Caco-2 (cell line): ENCODE data around the gene COX14. TPM values are rescaled to one million over a fixed set of nuclear protein-coding genes. Genes with fewer than 3 reads are reported as not detected.

Experiments used
- BruUV-seq: library from RNA; stranded (reverse); fragments of 400-500 nt; replicated peaks from 2 replicates; lab custom pipeline; 2021; lab: Mats Ljungman, UMichigan
- CTCF ChIA-PET: fragments of 300-600 bp; sonication (Branson Sonifier 250); formaldehyde crosslinking; loops from one replicate; lab custom pipeline; 2022; ENCODE audit warnings: antibody characterized with exemption; lab: Charles Lee
- POLR2A ChIA-PET: fragments of 300-600 bp; sonication (Branson Sonifier 250); formaldehyde crosslinking; loops from one replicate; lab custom pipeline; 2022; ENCODE audit warnings: antibody characterized with exemption; lab: Charles Lee
- DNase-seq, 2 experiments: peaks; one replicate each; pipeline versions ENCODE4 v3.0.0 to v3.0.0-alpha.2; 2020 to 2022
- H3K27me3 ChIP-seq: replicated peaks from 2 replicates; pipeline ENCODE4 v1.6.0; 2011; ENCODE audit warnings: low read length; ENCODE audit not compliant: control insufficient read depth, insufficient read depth
- H3K36me3 ChIP-seq: 2 replicates; pipeline ENCODE4 v1.5.1; 2011; ENCODE audit warnings: low read length; ENCODE audit not compliant: control insufficient read depth, insufficient read depth
- H3K4me1 ChIP-seq: fragments of 250-450 bp; sonication (Bioruptor Pico); 2 replicates; pipeline ENCODE4 v1.5.1; 2020; ENCODE audit warnings: mild to moderate bottlenecking
- H3K4me3 ChIP-seq: 2 replicates; pipeline ENCODE4 v1.5.1; 2011; ENCODE audit warnings: low read depth, mild to moderate bottlenecking, control low read depth, low read length
- H3K9me3 ChIP-seq: fragments of 250-450 bp; sonication (Bioruptor Pico); 2 replicates; pipeline ENCODE4 v1.5.1; 2020; ENCODE audit warnings: mild to moderate bottlenecking, moderate library complexity
- H3K27ac Mint-ChIP-seq: one replicate; pipeline ENCODE4 v1.8.0; 2022; ENCODE audit warnings: mixed read lengths; ENCODE audit not compliant: unreplicated experiment
- H3K27me3 Mint-ChIP-seq: one replicate; pipeline ENCODE4 v1.8.0; 2022; ENCODE audit warnings: mixed read lengths; ENCODE audit not compliant: insufficient read depth, unreplicated experiment
- H3K36me3 Mint-ChIP-seq: one replicate; pipeline ENCODE4 v1.8.0; 2022; ENCODE audit warnings: mild to moderate bottlenecking, mixed read lengths; ENCODE audit not compliant: insufficient read depth, unreplicated experiment
- H3K4me1 Mint-ChIP-seq: one replicate; pipeline ENCODE4 v1.8.0; 2022; ENCODE audit warnings: low read depth, mixed read lengths; ENCODE audit not compliant: unreplicated experiment
- H3K4me3 Mint-ChIP-seq: one replicate; pipeline ENCODE4 v1.8.0; 2022; ENCODE audit warnings: mild to moderate bottlenecking, moderate library complexity, mixed read lengths; ENCODE audit not compliant: unreplicated experiment
- H3K9me3 Mint-ChIP-seq: one replicate; pipeline ENCODE4 v1.8.0; 2022; ENCODE audit warnings: mixed read lengths; ENCODE audit not compliant: unreplicated experiment
- intact Hi-C: fragments of 100-400 bp; cut with micrococcal nuclease; formaldehyde crosslinking; loops from one replicate; pipeline ENCODE4 v1.10.0; 2022; ENCODE audit not compliant: unreplicated experiment
- total RNA-seq: library from RNA; stranded (reverse); gene quantifications from 2 replicates; pipeline ENCODE4 v1.2.3, GENCODE V29; 2022
- TF ChIP-seq, protein P1 (sequence below), 2 experiments: fragments of 200-600 bp in 1 of 2; IDR thresholded peaks; 1 replicate in 1 of 2; 2 replicates in 1 of 2; pipeline versions ENCODE4 v1.5.1 to v1.8.0; 2011 to 2022; ENCODE audit warnings: antibody characterized with exemption in 1 of 2, control low read depth in 1 of 2, inconsistent platforms in 1 of 2, low read depth in 1 of 2, low read length in 1 of 2, mild to moderate bottlenecking in 1 of 2, moderate library complexity in 1 of 2; ENCODE audit not compliant: insufficient read depth in 1 of 2, severe bottlenecking in 1 of 2, unreplicated experiment in 1 of 2

COX14 gene
- total RNA-seq, 1 experiment from 2014 or later: 86.3 TPM

- peaks cover 46% of the 10 kb centered on the region for H3K36me3 Mint-ChIP-seq
- no TSS peak for BruUV-seq
- POLR2A ChIA-PET: interaction anchor here (1.1 kb wide), 1 partner anchor 8 kb away, joined by 4 read pairs; the partner anchor contains the start of gene COX14
These were observed 8.5 kb downstream of the COX14 start for GRCh38 chr12:50120521-50120920.

DNA sequence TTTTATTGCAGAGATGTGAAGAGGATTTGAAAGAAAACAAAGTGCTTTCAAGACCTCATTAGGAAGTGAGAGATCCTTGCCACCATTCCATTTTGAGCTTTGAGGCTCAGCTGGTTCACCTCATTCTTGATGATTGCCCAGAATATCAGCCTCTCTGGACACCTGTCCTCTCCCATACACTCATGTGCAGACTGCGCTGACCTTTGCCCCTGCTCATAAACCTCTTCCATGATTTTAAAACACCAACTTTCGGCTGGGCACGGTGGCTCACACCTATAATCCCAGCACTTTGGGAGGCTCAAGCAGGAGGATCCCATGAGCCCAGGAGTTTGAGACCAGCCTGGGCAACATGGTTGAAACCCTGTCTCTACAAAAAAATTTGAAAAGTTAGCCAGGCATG lies 8.9 kb downstream of the COX14 start:
- ChIA-PET POLR2A (interaction anchor here (1.1 kb wide), 1 partner anchor 9 kb away, joined by 4 read pairs; the partner anchor contains the start of gene COX14), CTCF (interaction anchor here (0.6 to 2.3 kb wide), 3 partner anchors 9 to 12 kb away, joined by 3 to 11 read pairs (median 5); partner anchors contain the start of gene COX14)
- no peaks in the 10 kb centered on the region for H3K27me3 ChIP-seq
- TF ChIP-seq, protein P1, sequence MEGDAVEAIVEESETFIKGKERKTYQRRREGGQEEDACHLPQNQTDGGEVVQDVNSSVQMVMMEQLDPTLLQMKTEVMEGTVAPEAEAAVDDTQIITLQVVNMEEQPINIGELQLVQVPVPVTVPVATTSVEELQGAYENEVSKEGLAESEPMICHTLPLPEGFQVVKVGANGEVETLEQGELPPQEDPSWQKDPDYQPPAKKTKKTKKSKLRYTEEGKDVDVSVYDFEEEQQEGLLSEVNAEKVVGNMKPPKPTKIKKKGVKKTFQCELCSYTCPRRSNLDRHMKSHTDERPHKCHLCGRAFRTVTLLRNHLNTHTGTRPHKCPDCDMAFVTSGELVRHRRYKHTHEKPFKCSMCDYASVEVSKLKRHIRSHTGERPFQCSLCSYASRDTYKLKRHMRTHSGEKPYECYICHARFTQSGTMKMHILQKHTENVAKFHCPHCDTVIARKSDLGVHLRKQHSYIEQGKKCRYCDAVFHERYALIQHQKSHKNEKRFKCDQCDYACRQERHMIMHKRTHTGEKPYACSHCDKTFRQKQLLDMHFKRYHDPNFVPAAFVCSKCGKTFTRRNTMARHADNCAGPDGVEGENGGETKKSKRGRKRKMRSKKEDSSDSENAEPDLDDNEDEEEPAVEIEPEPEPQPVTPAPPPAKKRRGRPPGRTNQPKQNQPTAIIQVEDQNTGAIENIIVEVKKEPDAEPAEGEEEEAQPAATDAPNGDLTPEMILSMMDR (IDR thresholded peaks at IDR 0.05; ENCODE audit: insufficient read depth in 1 of 2, low read depth in 1 of 2, low read length in 1 of 2, severe bottlenecking in 1 of 2, unreplicated experiment in 1 of 2): no peak
- intact Hi-C loops: no loop called here
- H3K4me3 Mint-ChIP-seq: no peak overlapping the region
- DNase-seq: no peak
- H3K27ac Mint-ChIP-seq: no peak overlapping the region
- H3K4me1 ChIP-seq: 0 out of 2 replicates have a peak, but pooled peaks cover 2% of the 10 kb centered on the region
- H3K27me3 Mint-ChIP-seq: no peaks in the 10 kb centered on the region
- H3K4me1 Mint-ChIP-seq: peaks cover 1% of the 10 kb centered on the region
- peaks cover 4% of the 10 kb centered on the region for H3K36me3 ChIP-seq
- no peaks in the 10 kb centered on the region for H3K9me3 ChIP-seq
- peaks cover 46% of the 10 kb centered on the region for H3K36me3 Mint-ChIP-seq
- no peak overlapping the region for H3K4me3 ChIP-seq
- BruUV-seq: no TSS peak
- no peaks in the 10 kb centered on the region for H3K9me3 Mint-ChIP-seq

More at GRCh38 chr12:50120521-50120920, 8.5 kb downstream of the COX14 start:
- peaks cover 4% of the 10 kb centered on the region for H3K36me3 ChIP-seq
- no peaks in the 10 kb centered on the region for H3K9me3 ChIP-seq
- 0 out of 2 replicates have a peak, but pooled peaks cover 2% of the 10 kb centered on the region for H3K4me1 ChIP-seq
- Mint-ChIP-seq H3K27ac (no peak overlapping the region), H3K9me3 (no peaks in the 10 kb centered on the region), H3K27me3 (no peaks in the 10 kb centered on the region), H3K4me1 (peaks cover 6% of the 10 kb centered on the region), H3K4me3 (no peak overlapping the region)
- DNase-seq: peak in 1 of 2 experiments; percentile 12
- H3K4me3 ChIP-seq: no peak overlapping the region
- TF ChIP-seq, protein P1 (IDR thresholded peaks at IDR 0.05; ENCODE audit: insufficient read depth in 1 of 2, low read depth in 1 of 2, low read length in 1 of 2, severe bottlenecking in 1 of 2, unreplicated experiment in 1 of 2): no peak
- intact Hi-C loops: no loop called here
- CTCF ChIA-PET: interaction anchor here (0.6 to 2.3 kb wide), 3 partner anchors 8 to 12 kb away, joined by 3 to 11 read pairs (median 5); partner anchors contain the start of gene COX14
- no peaks in the 10 kb centered on the region for H3K27me3 ChIP-seq

- Histone ChIP-seq H3K36me3 (peaks cover 4% of the 10 kb centered on the region), H3K27me3 (no peaks in the 10 kb centered on the region), H3K4me3 (no peak overlapping the region), H3K9me3 (no peaks in the 10 kb centered on the region), H3K4me1 (0 out of 2 replicates have a peak, but pooled peaks cover 2% of the 10 kb centered on the region)
- no TSS peak for BruUV-seq
- Mint-ChIP-seq H3K36me3 (peaks cover 42% of the 10 kb centered on the region), H3K4me3 (no peak overlapping the region), H3K4me1 (no peaks in the 10 kb centered on the region), H3K27ac (no peak overlapping the region), H3K9me3 (no peaks in the 10 kb centered on the region), H3K27me3 (no peaks in the 10 kb centered on the region)
- intact Hi-C loops: no loop called here
- TF ChIP-seq, protein P1 (IDR thresholded peaks at IDR 0.05; ENCODE audit: insufficient read depth in 1 of 2, low read depth in 1 of 2, low read length in 1 of 2, severe bottlenecking in 1 of 2, unreplicated experiment in 1 of 2): no peak
- DNase-seq: no peak
- ChIA-PET CTCF (interaction anchor here (0.6 to 2.3 kb wide), 2 partner anchors 10 to 13 kb away, joined by 3 to 11 read pairs; partner anchors contain the start of gene COX14), POLR2A (no interaction called here)
These were observed 9.6 kb downstream of the COX14 start for GRCh38 chr12:50121641-50122040.
